ENCODE data around the gene FAM135A. TPM values are rescaled to one million over a fixed set of nuclear protein-coding genes. Genes with fewer than 3 reads are reported as not detected.

The FAM135A gene
- total and polyA plus RNA-seq, 2 of the 4 experiments (the other 2 are of a cell fraction) = 2.2 to 7.9 TPM

DNA sequence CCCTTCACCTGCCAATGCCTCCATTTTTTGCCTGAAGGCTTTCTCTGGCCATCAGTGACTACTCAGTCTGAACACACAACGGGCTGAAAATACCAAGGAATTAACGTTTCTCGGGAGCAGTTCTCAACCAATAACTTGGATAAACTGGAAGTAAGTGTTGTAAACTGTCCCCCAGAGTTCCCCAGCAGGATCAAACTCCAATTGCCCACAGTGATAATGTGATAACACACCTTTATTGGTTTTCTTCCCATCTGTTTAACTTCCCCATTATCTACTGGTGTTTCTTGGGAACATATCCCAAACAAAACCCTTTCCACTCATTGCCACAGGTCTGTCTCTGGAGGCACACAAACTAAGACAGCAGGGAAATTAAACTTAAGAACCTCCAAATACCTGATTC is 21.8 kb upstream of the FAM135A start:
- Histone ChIP-seq H3K9me1 (ENCODE audit: insufficient read depth, low read length) (no peaks in the 10 kb centered on the region), H3K56ac (ENCODE audit: extremely low read depth, insufficient read depth, low read length) (no peak overlapping the region), H2BK5ac (ENCODE audit: low read depth, low read length, poor library complexity, severe bottlenecking) (no peak overlapping the region), H3K27ac (ENCODE audit: insufficient read depth, low read length) (no peak overlapping the region), H3K23ac (ENCODE audit: low read depth, low read length) (no peak overlapping the region), H2BK120ac (ENCODE audit: low read depth, low read length) (no peak overlapping the region), H3K9me3 (ENCODE audit: control insufficient read depth, insufficient read depth, low read length) (no peaks in the 10 kb centered on the region), H4K91ac (ENCODE audit: insufficient read depth, low read depth, low read length) (no peak overlapping the region), H3K4me1 (ENCODE audit: control insufficient read depth, insufficient read depth, low read length) (no peaks in the 10 kb centered on the region), H4K20me1 (ENCODE audit: insufficient read depth, low read length) (no peaks in the 10 kb centered on the region), H2BK20ac (ENCODE audit: low read depth, low read length) (no peak overlapping the region), H3K4me2 (ENCODE audit: low read depth, low read length) (no peak overlapping the region), H3K36me3 (ENCODE audit: control insufficient read depth, insufficient read depth, low read length) (no peaks in the 10 kb centered on the region), H4K8ac (ENCODE audit: low read depth in 2 of 2, low read length in 2 of 2) (no peak overlapping the region), H3K14ac (replicated peaks; ENCODE audit: low read depth, low read length) (no peak overlapping the region), H2AFZ (replicated peaks; ENCODE audit: low read length, poor library complexity) (no peak overlapping the region), H3K27me3 (ENCODE audit: control insufficient read depth, insufficient read depth, low read length) (peaks cover 7% of the 10 kb centered on the region), H2BK15ac (ENCODE audit: low read depth, low read length) (no peak overlapping the region), H3K4me3 (ENCODE audit: insufficient read depth, low read depth, low read length) (no peak overlapping the region), H3K79me1 (ENCODE audit: low read depth in 1 of 2, low read length in 2 of 2) (no peaks in the 10 kb centered on the region), H3K4ac (ENCODE audit: low read depth, low read length) (no peak overlapping the region), H2AK9ac (replicated peaks; ENCODE audit: low read depth, low read length, poor library complexity) (no peak overlapping the region), H2AK5ac (ENCODE audit: low read depth, low read length) (no peak overlapping the region), H4K5ac (ENCODE audit: low read depth, low read length) (no peak overlapping the region), H3K9ac (ENCODE audit: low read depth, low read length) (no peak overlapping the region), H3K18ac (ENCODE audit: low read depth, low read length) (no peak overlapping the region)
- CTCF ChIA-PET = interaction anchor here (0.8 to 1.1 kb wide), 3 partner anchors 21 to 22 kb away, joined by 3 to 4 read pairs (median 3); no protein-coding TSS in a partner anchor
- in situ Hi-C loops (cut with MboI; ENCODE audit: low sequenced_read_pairs) = no loop called here
- dilution Hi-C loops (cut with HindIII; ENCODE audit: low sequenced_read_pairs, unreplicated experiment) = no loop called here
- no CpG with 5 or more reads among the region's 3 CpGs for WGBS, 2 experiments (ENCODE audit: extremely low coverage in 2 of 2, insufficient read length in 1 of 2)
- intact Hi-C loops (cut with micrococcal nuclease) = no loop called here
- ATAC-seq (ENCODE audit: low read depth) (no peak), DNase-seq (no peak)
- TF ChIP-seq SMC3 (IDR thresholded peaks at IDR 0.05; ENCODE audit: low read depth, low read length) = no peak
- TF ChIP-seq NFE2L2 (IDR thresholded peaks at IDR 0.05; ENCODE audit: low read depth, low read length) = no peak
- TF ChIP-seq, protein P1, sequence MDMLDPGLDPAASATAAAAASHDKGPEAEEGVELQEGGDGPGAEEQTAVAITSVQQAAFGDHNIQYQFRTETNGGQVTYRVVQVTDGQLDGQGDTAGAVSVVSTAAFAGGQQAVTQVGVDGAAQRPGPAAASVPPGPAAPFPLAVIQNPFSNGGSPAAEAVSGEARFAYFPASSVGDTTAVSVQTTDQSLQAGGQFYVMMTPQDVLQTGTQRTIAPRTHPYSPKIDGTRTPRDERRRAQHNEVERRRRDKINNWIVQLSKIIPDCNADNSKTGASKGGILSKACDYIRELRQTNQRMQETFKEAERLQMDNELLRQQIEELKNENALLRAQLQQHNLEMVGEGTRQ (IDR thresholded peaks at IDR 0.05; ENCODE audit: low read depth, low read length) = no peak
- no peak for TF ChIP-seq RAD21 (IDR thresholded peaks at IDR 0.05; ENCODE audit: low read length)
- TF ChIP-seq MAZ (IDR thresholded peaks at IDR 0.05; ENCODE audit: borderline replicate concordance, low read depth, low read length) = no peak
- no peak for TF ChIP-seq RFX5 (IDR thresholded peaks at IDR 0.05; ENCODE audit: low read depth, low read length)
- no peak for TF ChIP-seq CHD1 (IDR thresholded peaks at IDR 0.05; ENCODE audit: low read depth, low read length)
- TF ChIP-seq, protein P2, sequence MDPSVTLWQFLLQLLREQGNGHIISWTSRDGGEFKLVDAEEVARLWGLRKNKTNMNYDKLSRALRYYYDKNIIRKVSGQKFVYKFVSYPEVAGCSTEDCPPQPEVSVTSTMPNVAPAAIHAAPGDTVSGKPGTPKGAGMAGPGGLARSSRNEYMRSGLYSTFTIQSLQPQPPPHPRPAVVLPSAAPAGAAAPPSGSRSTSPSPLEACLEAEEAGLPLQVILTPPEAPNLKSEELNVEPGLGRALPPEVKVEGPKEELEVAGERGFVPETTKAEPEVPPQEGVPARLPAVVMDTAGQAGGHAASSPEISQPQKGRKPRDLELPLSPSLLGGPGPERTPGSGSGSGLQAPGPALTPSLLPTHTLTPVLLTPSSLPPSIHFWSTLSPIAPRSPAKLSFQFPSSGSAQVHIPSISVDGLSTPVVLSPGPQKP (IDR thresholded peaks at IDR 0.05; ENCODE audit: borderline replicate concordance, low read depth, low read length) = no peak
- TF ChIP-seq BHLHE40 (IDR thresholded peaks at IDR 0.05; ENCODE audit: low read depth, low read length) = no peak
- no peak for TF ChIP-seq RCOR1 (IDR thresholded peaks at IDR 0.05; ENCODE audit: insufficient replicate concordance, low read length)
- TF ChIP-seq, protein P3, sequence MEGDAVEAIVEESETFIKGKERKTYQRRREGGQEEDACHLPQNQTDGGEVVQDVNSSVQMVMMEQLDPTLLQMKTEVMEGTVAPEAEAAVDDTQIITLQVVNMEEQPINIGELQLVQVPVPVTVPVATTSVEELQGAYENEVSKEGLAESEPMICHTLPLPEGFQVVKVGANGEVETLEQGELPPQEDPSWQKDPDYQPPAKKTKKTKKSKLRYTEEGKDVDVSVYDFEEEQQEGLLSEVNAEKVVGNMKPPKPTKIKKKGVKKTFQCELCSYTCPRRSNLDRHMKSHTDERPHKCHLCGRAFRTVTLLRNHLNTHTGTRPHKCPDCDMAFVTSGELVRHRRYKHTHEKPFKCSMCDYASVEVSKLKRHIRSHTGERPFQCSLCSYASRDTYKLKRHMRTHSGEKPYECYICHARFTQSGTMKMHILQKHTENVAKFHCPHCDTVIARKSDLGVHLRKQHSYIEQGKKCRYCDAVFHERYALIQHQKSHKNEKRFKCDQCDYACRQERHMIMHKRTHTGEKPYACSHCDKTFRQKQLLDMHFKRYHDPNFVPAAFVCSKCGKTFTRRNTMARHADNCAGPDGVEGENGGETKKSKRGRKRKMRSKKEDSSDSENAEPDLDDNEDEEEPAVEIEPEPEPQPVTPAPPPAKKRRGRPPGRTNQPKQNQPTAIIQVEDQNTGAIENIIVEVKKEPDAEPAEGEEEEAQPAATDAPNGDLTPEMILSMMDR (conservative IDR thresholded peaks at IDR 0.05; ENCODE audit: low read depth, low read length) = no peak
- TF ChIP-seq CEBPB (IDR thresholded peaks at IDR 0.05; ENCODE audit: low read depth, low read length) = no peak
- no peak for TF ChIP-seq MXI1 (IDR thresholded peaks at IDR 0.05; ENCODE audit: borderline replicate concordance, low read depth, low read length)
- TF ChIP-seq FOS (IDR thresholded peaks at IDR 0.05; ENCODE audit: low read depth, low read length) = no peak
- no peak for TF ChIP-seq MAFK (IDR thresholded peaks at IDR 0.05; ENCODE audit: low read depth, low read length)
- no peak for TF ChIP-seq POLR2A (IDR thresholded peaks at IDR 0.05; ENCODE audit: low read depth, low read length)
- BruUV-seq (replicated peaks) = no TSS peak
- POLR2A ChIA-PET (ENCODE audit: unreplicated experiment) = no interaction called here

Measured in IMR-90 (cell line).